BJ (cell line): ENCODE data around the gene FBXL14. TPM values are rescaled to one million over a fixed set of nuclear protein-coding genes. Genes with fewer than 3 reads are reported as not detected.

Experiments used
- CTCF ChIA-PET: fragments of 350-600 bp; formaldehyde crosslinking; extraction: SDS; loops from one replicate; lab custom pipeline; 2021; ENCODE audit warnings: antibody characterized with exemption, inconsistent platforms; lab: Yijun Ruan, JAX
- POLR2A ChIA-PET: fragments of 300-600 bp; sonication (Branson Sonifier 250); formaldehyde crosslinking; extraction: SDS; loops from one replicate; lab custom pipeline; 2021; ENCODE audit warnings: antibody characterized with exemption; lab: Charles Lee
- DNase-seq: peaks from one replicate; pipeline ENCODE4 v3.0.0-alpha.2; 2011; ENCODE audit warnings: low read depth
- H3K27me3 ChIP-seq: 2 replicates; pipeline ENCODE4 v1.6.0; 2011; ENCODE audit warnings: low read length; ENCODE audit not compliant: control insufficient read depth, insufficient read depth
- H3K36me3 ChIP-seq: 2 replicates; pipeline ENCODE4 v1.5.1; 2011; ENCODE audit warnings: low read length; ENCODE audit not compliant: control insufficient read depth, insufficient read depth
- H3K4me3 ChIP-seq: 2 replicates; pipeline ENCODE4 v1.5.1; 2011; ENCODE audit warnings: low read depth, mild to moderate bottlenecking, control low read depth, low read length
- CTCF ChIP-seq: IDR thresholded peaks from 2 replicates; pipeline ENCODE4 v1.5.1; 2011; ENCODE audit warnings: low read depth, mild to moderate bottlenecking, control low read depth, inconsistent platforms, low read length, moderate library complexity; ENCODE audit not compliant: insufficient read depth
- polyA plus RNA-seq: library from polyadenylated mRNA; depleted of rRNA; stranded (reverse); fragments of >200 nt; gene quantifications from 2 replicates; pipeline ENCODE4 v1.2.3, GENCODE V29; 2011

Gene FBXL14
- polyA plus RNA-seq, 1 experiment: 9.4 TPM

- TF ChIP-seq CTCF: no peak
- Histone ChIP-seq H3K4me3 (no peak overlapping the region), H3K36me3 (no peaks in the 10 kb centered on the region), H3K27me3 (no peaks in the 10 kb centered on the region)
- ChIA-PET POLR2A (no interaction called here), CTCF (interaction anchor here (0.8 kb wide), 1 partner anchor 13 kb away, joined by 3 read pairs; no protein-coding TSS in a partner anchor)
- DNase-seq: no peak
These were observed 21.6 kb downstream of the FBXL14 start for GRCh38 chr12:1572731-1573130.

GRCh38 chr12:1567852-1568251, 26.5 kb downstream of the FBXL14 start:
- CTCF ChIA-PET: no interaction called here
- POLR2A ChIA-PET: no interaction called here
- Histone ChIP-seq H3K4me3 (no peak overlapping the region), H3K36me3 (peaks cover 2% of the 10 kb centered on the region; the same call in 1 of the 2 replicates), H3K27me3 (no peaks in the 10 kb centered on the region)
- no peak for DNase-seq
- no peak for TF ChIP-seq CTCF

- Histone ChIP-seq H3K27me3 (no peaks in the 10 kb centered on the region), H3K4me3 (no peak overlapping the region), H3K36me3 (peaks cover 2% of the 10 kb centered on the region; the same call in 1 of the 2 replicates)
- DNase-seq: no peak
- ChIA-PET CTCF (interaction anchor here (1.6 kb wide), 2 partner anchors 111 to 448 kb away, joined by 4 to 6 read pairs; no protein-coding TSS in a partner anchor), POLR2A (no interaction called here)
- no peak for TF ChIP-seq CTCF
These were observed 27.8 kb downstream of the FBXL14 start for GRCh38 chr12:1566449-1567135.

GRCh38 chr12:1565172-1565571, 29.2 kb downstream of the FBXL14 start:
- ChIA-PET POLR2A (no interaction called here), CTCF (interaction anchor here (1.6 kb wide), 1 partner anchor 109 kb away, joined by 4 read pairs; no protein-coding TSS in a partner anchor)
- DNase-seq: no peak
- Histone ChIP-seq H3K36me3 (peaks cover 2% of the 10 kb centered on the region; the same call in 1 of the 2 replicates), H3K27me3 (no peaks in the 10 kb centered on the region), H3K4me3 (no peak overlapping the region)
- no peak for TF ChIP-seq CTCF

GRCh38 chr12:1564067-1564466, 30.3 kb downstream of the FBXL14 start:
- no peak for TF ChIP-seq CTCF
- H3K36me3 ChIP-seq: peaks cover 2% of the 10 kb centered on the region; the same call in 1 of the 2 replicates
- no peak overlapping the region for H3K4me3 ChIP-seq
- POLR2A ChIA-PET: no interaction called here
- H3K27me3 ChIP-seq: no peaks in the 10 kb centered on the region
- CTCF ChIA-PET: no interaction called here
- no peak for DNase-seq
